Fibroblast of skin of abdomen (primary cell): ENCODE results near the gene EFCAB13.
"Not testable (repeated sequence)": the region's sequence is repeated elsewhere in the genome, so short reads cannot be mapped to it uniquely, and the experiment has no call there.

Experiments
- DNase-seq: peaks from one replicate; pipeline ENCODE4 v3.0.0-alpha.2; 2013

Gene EFCAB13

GRCh38 chr17:47427985-47428384, 104.2 kb downstream of the EFCAB13 start:
- DNase-seq, result no peak

DNA sequence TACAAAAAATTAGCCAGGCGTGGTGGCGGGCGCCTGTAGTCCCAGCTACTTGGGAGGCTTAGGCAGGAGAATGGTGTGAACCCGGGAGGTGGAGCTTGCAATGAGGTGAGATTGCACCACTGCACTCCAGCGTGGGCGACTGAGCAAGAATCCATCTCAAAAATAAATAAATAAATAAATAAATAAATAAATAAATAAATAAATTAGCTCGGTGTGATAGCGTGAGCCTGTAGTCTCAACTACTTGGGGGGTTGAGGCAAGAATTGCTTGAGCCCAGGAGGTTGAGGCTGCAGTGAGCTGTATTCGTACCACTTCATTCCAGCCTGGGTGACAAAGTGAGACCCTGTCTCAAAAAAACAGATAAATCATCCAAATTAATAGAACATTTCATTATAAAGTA, 108.5 kb downstream of the EFCAB13 start:
- not testable (repeated sequence) for DNase-seq

GRCh38 chr17:47465165-47465564, 141.4 kb downstream of the EFCAB13 start:
- no peak for DNase-seq

- DNase-seq, result not testable (repeated sequence)
Measured at GRCh38 chr17:47466976-47467375, 143.2 kb downstream of the EFCAB13 start.

- no peak for DNase-seq
Measured at GRCh38 chr17:47470836-47471235, 147.1 kb downstream of the EFCAB13 start.

DNA sequence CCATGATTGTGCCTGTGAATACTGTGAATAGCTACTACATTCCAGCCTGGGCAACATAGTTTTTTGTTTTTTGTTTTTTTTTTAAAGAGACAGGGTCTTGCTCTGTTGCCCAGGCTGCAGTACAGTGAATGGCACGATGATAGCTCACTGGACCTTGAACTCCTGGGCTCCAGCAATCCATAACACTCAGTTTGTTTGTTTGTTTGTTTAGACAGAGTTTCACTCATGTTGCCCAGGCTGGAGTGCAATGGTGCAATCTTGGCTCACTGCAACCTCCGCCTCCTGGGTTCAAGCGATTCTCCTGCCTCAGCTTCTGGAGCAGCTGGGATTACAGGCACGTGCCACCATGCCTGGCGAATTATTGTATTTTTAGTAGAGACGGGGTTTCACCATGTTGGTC, 148.3 kb downstream of the EFCAB13 start:
- DNase-seq, result not testable (repeated sequence)
